Breast epithelium (tissue), 3 donors: Measurements from ENCODE around the gene PPP2R3B.

Source experiments
- CTCF ChIP-seq, 3 donors: fragments of 450-650 bp; IDR thresholded peaks; one replicate each; pipeline ENCODE4 v1.5.1; 2016 to 2017; ENCODE audit warnings: antibody characterized with exemption in 3 of 3, mild to moderate bottlenecking in 3 of 3, moderate library complexity in 3 of 3
- POLR2A ChIP-seq: fragments of 450-650 bp; IDR thresholded peaks from one replicate; pipeline ENCODE4 v1.6.1; 2016; ENCODE audit warnings: antibody characterized with exemption, mild to moderate bottlenecking, moderate library complexity
- POLR2AphosphoS5 ChIP-seq, 3 donors: sonication (generic); formaldehyde crosslinking; IDR thresholded peaks; one replicate each; pipeline ENCODE4 v1.6.1; 2017; ENCODE audit warnings: antibody characterized with exemption in 3 of 3

DNA sequence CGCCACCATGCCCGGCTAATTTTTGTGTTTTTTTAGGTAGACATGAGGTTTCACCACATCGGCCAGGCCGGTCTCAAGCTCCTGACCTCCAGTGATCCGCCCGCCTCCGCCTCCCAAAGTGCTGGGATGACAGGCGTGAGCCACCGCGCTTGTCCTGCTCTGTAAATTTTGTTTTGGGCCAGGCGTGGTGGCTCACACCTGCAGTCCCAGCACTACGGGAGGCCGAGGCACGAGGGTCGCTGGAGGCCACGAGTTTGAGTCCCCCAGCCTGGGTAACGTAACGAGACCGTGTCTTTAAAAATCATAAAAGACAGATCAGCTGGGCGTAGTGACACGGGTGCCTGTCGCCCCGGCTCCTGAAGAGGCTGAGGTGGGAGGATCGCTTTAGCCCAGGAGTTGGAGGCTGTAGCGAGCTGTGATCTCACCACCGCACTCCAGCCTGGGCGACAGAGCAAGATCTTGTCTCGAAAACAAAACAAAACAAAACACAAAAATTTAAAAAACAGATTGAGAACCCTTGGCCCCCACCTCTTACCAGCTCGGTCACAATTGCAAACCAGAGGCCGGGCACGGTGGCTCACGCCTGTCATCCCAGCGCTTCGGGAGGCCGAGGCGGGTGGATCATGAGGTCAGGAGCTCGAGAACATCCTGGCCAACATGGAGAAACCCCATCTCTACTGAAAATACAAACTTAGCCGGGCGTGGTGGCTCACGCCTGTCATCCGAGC, 34.0 kb upstream of the PPP2R3B start:
- TF ChIP-seq POLR2A (no peak), POLR2AphosphoS5 (IDR thresholded peaks at IDR 0.05) (no peak), CTCF (IDR thresholded peaks at IDR 0.05) (no peak)
